Endothelial cell of umbilical vein (primary cell): ENCODE measurements around the gene PDE10A. TPM values are rescaled to one million over a fixed set of nuclear protein-coding genes. Genes with fewer than 3 reads are reported as not detected.

Experiments used
- BruUV-seq: library from RNA; stranded (reverse); fragments of 400-500 nt; replicated peaks from 2 replicates; lab custom pipeline; 2021; lab: Mats Ljungman, UMichigan
- CTCF ChIA-PET: fragments of 300-600, 350-600 bp; sonication (Branson Sonifier 250); formaldehyde crosslinking; loops from one replicate; lab custom pipeline; 2021; ENCODE audit warnings: antibody characterized with exemption, inconsistent platforms; lab: Charles Lee
- POLR2A ChIA-PET: fragments of 300-600, 350-600 bp; sonication (Branson Sonifier 250); formaldehyde crosslinking; loops from one replicate; lab custom pipeline; 2021; ENCODE audit warnings: antibody characterized with exemption, inconsistent platforms; lab: Charles Lee
- DNase-seq: peaks from one replicate; pipeline ENCODE4 v3.0.0-alpha.2; 2011; ENCODE audit warnings: low read depth, low spot score
- FAIRE-seq: peaks from 2 replicates; lab custom pipeline; 2011; peaks lifted over from hg19 to GRCh38; lab: Jason Lieb, UNC
- H2AFZ ChIP-seq: 2 replicates; pipeline ENCODE4 v1.6.0; 2012; ENCODE audit warnings: low read depth, low read length, control low read depth, inconsistent platforms
- H3K27ac ChIP-seq: 2 replicates; pipeline ENCODE4 v1.5.1; 2011; ENCODE audit warnings: low read depth, mild to moderate bottlenecking, control low read depth, low read length, moderate library complexity; ENCODE audit not compliant: insufficient read depth
- H3K27me3 ChIP-seq, 2 experiments: 2 replicates each; pipeline versions ENCODE4 v1.6.0 to v1.6.1; 2011; ENCODE audit warnings: low read length in 2 of 2, mixed read lengths in 1 of 2; ENCODE audit not compliant: control insufficient read depth in 2 of 2, insufficient read depth in 2 of 2
- H3K36me3 ChIP-seq, 2 experiments: 2 replicates in 1 of 2; 3 replicates in 1 of 2; pipeline ENCODE4 v1.5.1; 2011; ENCODE audit warnings: low read length in 2 of 2, mild to moderate bottlenecking in 1 of 2, moderate library complexity in 1 of 2; ENCODE audit not compliant: control insufficient read depth in 2 of 2, insufficient read depth in 2 of 2; ENCODE audit errors: extremely low read depth in 1 of 2
- H3K4me1 ChIP-seq: 3 replicates; pipeline ENCODE4 v1.5.1; 2011; ENCODE audit warnings: mild to moderate bottlenecking, low read length; ENCODE audit not compliant: control insufficient read depth, insufficient read depth; ENCODE audit errors: extremely low read depth
- H3K4me2 ChIP-seq: 2 replicates; pipeline ENCODE4 v1.6.1; 2011; ENCODE audit warnings: low read length, control low read depth, mixed read lengths; ENCODE audit not compliant: insufficient read depth
- H3K4me3 ChIP-seq, 3 experiments: fragments of 200-600 bp in 1 of 3; sonication (generic), shearing (Covaris generic) in 1 of 3; replicated peaks in 1 of 3; 2 replicates each; pipeline ENCODE4 v1.5.1; 2011 to 2016; ENCODE audit warnings: control low read depth in 3 of 3, low read length in 3 of 3, mild to moderate bottlenecking in 2 of 3, inconsistent platforms in 1 of 3, low read depth in 1 of 3, moderate library complexity in 1 of 3; ENCODE audit not compliant: insufficient read depth in 1 of 3
- H3K79me2 ChIP-seq: 2 replicates; pipeline ENCODE4 v1.6.0; 2012; ENCODE audit warnings: low read length, inconsistent platforms; ENCODE audit not compliant: control insufficient read depth, insufficient read depth
- H3K9ac ChIP-seq: replicated peaks from 2 replicates; pipeline ENCODE3; 2011; ENCODE audit warnings: low read length, control low read depth; ENCODE audit not compliant: insufficient read depth; ENCODE audit errors: extremely low read depth
- H3K9me1 ChIP-seq: replicated peaks from 3 replicates; pipeline ENCODE4 v1.6.0; 2011; ENCODE audit warnings: mild to moderate bottlenecking, low read length; ENCODE audit not compliant: control insufficient read depth, insufficient read depth; ENCODE audit errors: extremely low read depth
- H3K9me3 ChIP-seq: replicated peaks from 2 replicates; pipeline ENCODE4 v1.5.1; 2012; ENCODE audit warnings: low read length, inconsistent platforms; ENCODE audit not compliant: control insufficient read depth, insufficient read depth
- H4K20me1 ChIP-seq: replicated peaks from 2 replicates; pipeline ENCODE3; 2011; ENCODE audit warnings: mild to moderate bottlenecking, low read length; ENCODE audit not compliant: control insufficient read depth, insufficient read depth; ENCODE audit errors: extremely low read depth
- CTCF ChIP-seq, 2 donors: IDR thresholded peaks; 1 replicate in 1 of 2; 2 replicates in 1 of 2; pipeline ENCODE4 v1.5.1; 2011; ENCODE audit warnings: low read length in 2 of 2, mild to moderate bottlenecking in 2 of 2, moderate library complexity in 2 of 2, control low read depth in 1 of 2, inconsistent platforms in 1 of 2, low read depth in 1 of 2; ENCODE audit not compliant: insufficient read depth in 1 of 2; ENCODE audit errors: extremely low read depth in 1 of 2
- EZH2 ChIP-seq: IDR thresholded peaks from 2 replicates; pipeline ENCODE4 v1.6.1; 2012; ENCODE audit warnings: borderline replicate concordance, low read depth, mild to moderate bottlenecking, moderate library complexity, low read length, inconsistent platforms; ENCODE audit not compliant: severe bottlenecking
- FOS ChIP-seq: IDR thresholded peaks from 2 replicates; pipeline ENCODE4 v1.6.1; 2011; ENCODE audit warnings: mild to moderate bottlenecking, low read length, moderate library complexity, borderline replicate concordance; ENCODE audit not compliant: insufficient read depth
- GATA2 ChIP-seq: IDR thresholded peaks from 2 replicates; pipeline ENCODE4 v1.7.0; 2011; ENCODE audit warnings: low read depth, mild to moderate bottlenecking, moderate library complexity, mixed read lengths, low read length; ENCODE audit not compliant: insufficient read length, insufficient read depth
- JUN ChIP-seq: IDR thresholded peaks from 2 replicates; pipeline ENCODE4 v1.6.1; 2011; ENCODE audit warnings: borderline replicate concordance, low read depth; ENCODE audit not compliant: insufficient read length, insufficient read depth
- MAX ChIP-seq: IDR thresholded peaks from 2 replicates; pipeline ENCODE4 v1.6.1; 2011; ENCODE audit not compliant: insufficient read depth, insufficient read length
- MYC ChIP-seq: IDR thresholded peaks from one replicate; pipeline ENCODE4 v1.6.1; 2011; ENCODE audit warnings: mild to moderate bottlenecking, low read depth, low read length
- POLR2A ChIP-seq: IDR thresholded peaks from 2 replicates; pipeline ENCODE4 v1.6.1; 2012; ENCODE audit warnings: low read depth, mild to moderate bottlenecking, control low read depth, low read length
- POLR2AphosphoS5 ChIP-seq: IDR thresholded peaks from 2 replicates; pipeline ENCODE4 v1.6.1; 2012; ENCODE audit warnings: low read depth, mild to moderate bottlenecking, control low read depth, low read length, moderate library complexity; ENCODE audit not compliant: insufficient read depth
- dilution Hi-C: fragments of 300-500 bp; cut with MboI; formaldehyde crosslinking; loops from one replicate; pipeline ENCODE4 v1.15.0; 2019; ENCODE audit warnings: low sequenced_read_pairs; ENCODE audit not compliant: extremely low pct_ligation_motif_present
- intact Hi-C: fragments of 100-400 bp; cut with micrococcal nuclease; formaldehyde crosslinking; loops from one replicate; pipeline ENCODE4 v1.10.0; 2022
- polyA plus RNA-seq, 4 experiments: library from polyadenylated mRNA; depleted of rRNA in 3 of 4; stranded (reverse) in 3 of 4; unstranded in 1 of 4; fragments of >200 nt; gene quantifications; 2 replicates each; pipeline versions ENCODE4 v1.2.1 to v1.2.3, GENCODE V29; 2011 to 2012; ENCODE audit warnings: missing spikeins in 1 of 4
- total RNA-seq: library from RNA; stranded (reverse); gene quantifications from 2 replicates; pipeline ENCODE4 v1.2.3, GENCODE V29; 2021

Gene PDE10A
- total and polyA plus RNA-seq, 2 donors (not counting 3 experiments of a cell fraction or from before 2014, with no cell fraction given): 0.86 to 2.9 TPM

DNA sequence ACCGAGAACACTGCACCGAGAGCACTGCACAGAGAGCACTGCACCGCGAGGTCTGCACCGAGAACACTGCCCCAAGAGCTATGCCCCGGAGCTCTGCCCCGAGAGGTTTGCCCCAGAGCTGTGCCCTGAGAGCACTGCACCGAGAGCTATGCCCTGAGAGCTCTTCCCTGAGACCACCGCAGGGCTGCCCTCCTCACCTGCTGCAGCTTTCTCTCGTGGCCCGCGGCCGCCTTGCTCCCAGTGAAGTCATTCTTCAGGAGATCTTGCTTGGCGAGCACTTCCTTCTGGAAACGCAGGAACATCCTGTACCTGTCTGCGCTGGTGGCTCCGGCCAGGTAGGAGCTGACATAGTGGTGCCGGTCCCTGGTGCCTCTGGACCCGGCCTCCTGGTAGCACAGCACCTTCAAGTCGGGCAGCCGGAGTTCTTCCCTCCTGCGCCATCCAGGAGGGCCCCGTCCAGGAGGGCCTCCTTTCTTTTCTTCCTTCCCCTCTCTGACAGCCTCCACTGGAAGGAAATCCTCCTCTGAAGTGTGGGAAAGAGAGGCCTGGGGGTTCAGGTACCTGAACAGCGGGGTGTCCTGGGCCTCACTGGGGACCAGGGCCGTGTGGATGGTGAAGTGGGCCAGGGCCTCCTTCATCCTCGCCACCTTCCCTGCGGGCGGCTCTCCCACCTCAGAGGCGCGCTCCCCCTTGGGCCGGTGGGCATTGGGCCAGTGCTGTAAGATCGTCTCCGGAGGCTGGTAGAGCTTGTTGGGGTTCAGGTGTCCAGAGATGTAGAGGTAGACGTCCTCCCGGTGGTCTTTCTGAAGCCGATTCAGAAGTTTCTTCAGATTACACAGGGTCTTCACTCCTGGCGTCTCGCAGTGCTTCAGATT is 361.4 kb downstream of the PDE10A start:
- TF ChIP-seq GATA2 (no peak), MAX (no peak), JUN (no peak), FOS (no peak), MYC (no peak), POLR2AphosphoS5 (no peak), CTCF (IDR thresholded peaks at IDR 0.05; ENCODE audit: extremely low read depth in 1 of 2, insufficient read depth in 1 of 2, low read depth in 1 of 2, low read length in 2 of 2) (no peak), POLR2A (no peak), EZH2 (no peak)

More for the DNA sequence above, 361.4 kb downstream of the PDE10A start:
- Histone ChIP-seq H3K4me2 (no peak overlapping the region), H3K9ac (no peak overlapping the region), H3K36me3 (no peaks in the 10 kb centered on the region), H3K9me1 (no peaks in the 10 kb centered on the region), H3K4me1 (no peaks in the 10 kb centered on the region), H3K27me3 (no peaks in the 10 kb centered on the region), H4K20me1 (no peaks in the 10 kb centered on the region), H3K27ac (no peak overlapping the region), H3K9me3 (no peaks in the 10 kb centered on the region), H3K79me2 (no peaks in the 10 kb centered on the region), H3K4me3 (no peak overlapping the region), H2AFZ (no peak overlapping the region)
- FAIRE-seq (no peak), DNase-seq (no peak)
- BruUV-seq: no TSS peak
- POLR2A ChIA-PET: no interaction called here
- intact Hi-C loops (no loop called here), dilution Hi-C loops (no loop called here)
- CTCF ChIA-PET: no interaction called here
